CD14-positive monocyte (primary cell): ENCODE results near the gene PLCH1. TPM values are rescaled to one million over a fixed set of nuclear protein-coding genes. Genes with fewer than 3 reads are reported as not detected.

Experiments
- DNase-seq, 3 donors: peaks; one replicate each; pipeline ENCODE4 v3.0.0-alpha.2; 2011 to 2022
- H2AFZ ChIP-seq: 2 replicates; pipeline ENCODE4 v1.6.0; 2012; ENCODE audit warnings: mild to moderate bottlenecking, low read depth, low read length, inconsistent platforms; ENCODE audit not compliant: insufficient read depth, poor library complexity, severe bottlenecking
- H3K27ac ChIP-seq, 2 donors: 1 replicate in 1 of 2; 2 replicates in 1 of 2; pipeline ENCODE4 v1.5.1; 2012 to 2013; ENCODE audit warnings: low read length in 2 of 2, control low read depth in 1 of 2, inconsistent platforms in 1 of 2, low read depth in 1 of 2, mild to moderate bottlenecking in 1 of 2
- H3K27me3 ChIP-seq, 2 donors: one replicate each; pipeline versions ENCODE4 v1.6.0 to v1.6.1; 2011 to 2013; ENCODE audit warnings: low read length in 2 of 2; ENCODE audit not compliant: control insufficient read depth in 2 of 2, insufficient read depth in 2 of 2
- H3K36me3 ChIP-seq, 2 donors: replicated peaks in 1 of 2; 1 replicate in 1 of 2; 2 replicates in 1 of 2; pipeline versions ENCODE4 v1.5.1 to v1.6.1; 2012 to 2013; ENCODE audit warnings: low read length in 2 of 2, control low read depth in 1 of 2, inconsistent platforms in 1 of 2, mild to moderate bottlenecking in 1 of 2; ENCODE audit not compliant: insufficient read depth in 2 of 2, control insufficient read depth in 1 of 2
- H3K4me1 ChIP-seq, 2 donors: 1 replicate in 1 of 2; 2 replicates in 1 of 2; pipeline versions ENCODE4 v1.5.1 to v1.6.1; 2012 to 2013; ENCODE audit warnings: low read length in 2 of 2, control low read depth in 1 of 2, inconsistent platforms in 1 of 2, mild to moderate bottlenecking in 1 of 2, moderate library complexity in 1 of 2; ENCODE audit not compliant: insufficient read depth in 2 of 2, control insufficient read depth in 1 of 2
- H3K4me2 ChIP-seq: replicated peaks from 2 replicates; pipeline ENCODE3; 2012; ENCODE audit warnings: low read length, moderate library complexity, mild to moderate bottlenecking; ENCODE audit not compliant: poor library complexity, severe bottlenecking; ENCODE audit errors: extremely low read depth
- H3K4me3 ChIP-seq, 3 experiments: fragments of 200-600 bp in 1 of 3; sonication (generic) in 1 of 3; replicated peaks in 1 of 3; 1 replicate in 2 of 3; 2 replicates in 1 of 3; pipeline ENCODE4 v1.5.1; 2011 to 2013; ENCODE audit warnings: low read length in 3 of 3, mild to moderate bottlenecking in 3 of 3, control low read depth in 2 of 3, low read depth in 2 of 3, inconsistent platforms in 1 of 3, moderate library complexity in 1 of 3
- H3K79me2 ChIP-seq: 2 replicates; pipeline ENCODE4 v1.6.0; 2012; ENCODE audit warnings: mild to moderate bottlenecking, control low read depth, inconsistent platforms, low read length, moderate library complexity; ENCODE audit not compliant: insufficient read depth
- H3K9ac ChIP-seq: 2 replicates; pipeline ENCODE4 v1.6.0; 2017; ENCODE audit warnings: low read length, mild to moderate bottlenecking; ENCODE audit not compliant: insufficient read depth, poor library complexity, severe bottlenecking
- H3K9me3 ChIP-seq, 2 donors: replicated peaks in 1 of 2; 1 replicate in 1 of 2; 2 replicates in 1 of 2; pipeline versions ENCODE4 v1.5.1 to v1.6.1; 2012 to 2013; ENCODE audit warnings: low read length in 2 of 2, control low read depth in 1 of 2; ENCODE audit not compliant: control insufficient read depth in 1 of 2, insufficient read depth in 1 of 2
- H4K20me1 ChIP-seq: 2 replicates; pipeline ENCODE4 v1.6.0; 2012; ENCODE audit warnings: mild to moderate bottlenecking, low read length, control low read depth, moderate library complexity; ENCODE audit not compliant: insufficient read depth
- H3K27ac Mint-ChIP-seq, 7 donors: one replicate each; pipeline ENCODE4 v1.8.0; 2020; ENCODE audit warnings: mild to moderate bottlenecking in 7 of 7, mixed read lengths in 7 of 7, moderate library complexity in 6 of 7, inconsistent platforms in 2 of 7
- H3K27me3 Mint-ChIP-seq, 3 donors: one replicate each; pipeline ENCODE4 v1.8.0; 2021 to 2022; ENCODE audit warnings: low read depth in 3 of 3, mild to moderate bottlenecking in 3 of 3, mixed read lengths in 3 of 3, moderate library complexity in 3 of 3, inconsistent platforms in 1 of 3
- H3K36me3 Mint-ChIP-seq, 2 donors: one replicate each; pipeline ENCODE4 v1.8.0; 2020; ENCODE audit warnings: mixed read lengths in 2 of 2, inconsistent platforms in 1 of 2, mild to moderate bottlenecking in 1 of 2
- H3K4me1 Mint-ChIP-seq: one replicate; pipeline ENCODE4 v1.8.0; 2020; ENCODE audit warnings: mild to moderate bottlenecking, mixed read lengths
- H3K4me3 Mint-ChIP-seq, 2 donors: one replicate each; pipeline ENCODE4 v1.8.0; 2020; ENCODE audit warnings: mild to moderate bottlenecking in 2 of 2, mixed read lengths in 2 of 2, moderate library complexity in 1 of 2
- H3K9me3 Mint-ChIP-seq, 7 donors: one replicate each; pipeline ENCODE4 v1.8.0; 2020 to 2022; ENCODE audit warnings: mixed read lengths in 7 of 7, mild to moderate bottlenecking in 6 of 7, moderate library complexity in 6 of 7, inconsistent platforms in 2 of 7
- WGBS: methylation state at CpG from one replicate; pipeline ENCODE4 v1.1.5; 2013; ENCODE audit warnings: missing lambda C conversion rate; ENCODE audit not compliant: insufficient coverage; 5-methylcytosine and 5-hydroxymethylcytosine counted together
- intact Hi-C, 2 donors: fragments of 100-400 bp; cut with micrococcal nuclease; formaldehyde crosslinking; loops; one replicate each; pipeline versions ENCODE4 v1.15.0 to v1.15.1; 2023
- polyA plus RNA-seq, 3 donors: library from polyadenylated mRNA; depleted of rRNA in 1 of 3; unstranded in 2 of 3; stranded (reverse) in 1 of 3; fragments of 300-500 nt in 2 of 3; fragments of >200 nt in 1 of 3; fragmentation: Illumina TruSeq in 2 of 3; gene quantifications; 1 replicate in 2 of 3; 2 replicates in 1 of 3; pipeline ENCODE4 v1.2.3, GENCODE V29; 2012 to 2021
- TF ChIP-seq, protein P1 (sequence below): fragments of 200-600 bp; IDR thresholded peaks from one replicate; pipeline ENCODE4 v1.8.0; 2022; ENCODE audit warnings: antibody characterized with exemption, mild to moderate bottlenecking

The PLCH1 gene
- polyA plus RNA-seq, 3 donors: not detected

DNA sequence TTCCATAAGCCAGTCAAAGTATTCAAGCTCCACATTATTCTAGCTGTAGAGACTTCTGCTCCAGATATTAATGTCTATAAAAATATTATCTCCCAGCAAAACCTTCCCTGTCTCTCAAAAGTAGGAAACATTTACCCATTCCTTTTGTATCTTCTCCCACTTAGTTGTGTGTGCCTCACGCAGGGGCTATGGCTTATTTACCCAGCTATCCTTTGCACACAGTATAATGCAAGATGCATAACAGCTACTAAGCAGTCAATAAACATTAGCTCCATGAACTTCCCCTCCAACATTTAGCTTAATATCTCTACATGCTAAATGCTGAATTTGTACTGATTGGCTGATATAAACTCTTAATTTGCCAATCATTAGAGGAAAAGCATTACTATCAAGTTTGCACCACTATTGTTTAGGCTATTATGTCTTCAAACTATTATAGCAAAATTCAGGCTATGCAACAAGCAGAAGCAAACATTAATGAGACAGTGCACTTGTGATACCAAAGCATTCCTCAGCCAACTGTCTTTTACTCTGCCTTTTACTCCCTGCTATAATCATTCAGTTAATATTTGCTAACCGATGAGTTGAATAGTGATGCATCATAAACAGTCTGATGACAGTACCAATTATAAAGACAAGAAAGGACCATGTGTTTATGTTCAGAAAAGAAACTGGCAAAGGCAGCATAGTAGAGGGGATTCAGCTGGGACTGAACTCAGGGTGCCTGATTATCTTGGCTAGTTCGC is 81.2 kb downstream of the PLCH1 start:
- Mint-ChIP-seq H3K27me3 (peaks cover 0 to 2% (median 0%) of the 10 kb centered on the region in 3 donors), H3K36me3 (no peaks in the 10 kb centered on the region), H3K4me1 (peaks cover 12% of the 10 kb centered on the region), H3K27ac (no peak overlapping the region), H3K9me3 (no peaks in the 10 kb centered on the region), H3K4me3 (no peak overlapping the region)
- peaks cover 5 to 10% of the 10 kb centered on the region in 2 donors for H3K4me1 ChIP-seq
- H3K9ac ChIP-seq: no peak overlapping the region
- no peaks in the 10 kb centered on the region for H3K9me3 ChIP-seq
- no CpG with 5 or more reads among the region's 3 CpGs for WGBS
- no peaks in the 10 kb centered on the region for H3K27me3 ChIP-seq
- intact Hi-C loops: no loop called here
- TF ChIP-seq, protein P1, sequence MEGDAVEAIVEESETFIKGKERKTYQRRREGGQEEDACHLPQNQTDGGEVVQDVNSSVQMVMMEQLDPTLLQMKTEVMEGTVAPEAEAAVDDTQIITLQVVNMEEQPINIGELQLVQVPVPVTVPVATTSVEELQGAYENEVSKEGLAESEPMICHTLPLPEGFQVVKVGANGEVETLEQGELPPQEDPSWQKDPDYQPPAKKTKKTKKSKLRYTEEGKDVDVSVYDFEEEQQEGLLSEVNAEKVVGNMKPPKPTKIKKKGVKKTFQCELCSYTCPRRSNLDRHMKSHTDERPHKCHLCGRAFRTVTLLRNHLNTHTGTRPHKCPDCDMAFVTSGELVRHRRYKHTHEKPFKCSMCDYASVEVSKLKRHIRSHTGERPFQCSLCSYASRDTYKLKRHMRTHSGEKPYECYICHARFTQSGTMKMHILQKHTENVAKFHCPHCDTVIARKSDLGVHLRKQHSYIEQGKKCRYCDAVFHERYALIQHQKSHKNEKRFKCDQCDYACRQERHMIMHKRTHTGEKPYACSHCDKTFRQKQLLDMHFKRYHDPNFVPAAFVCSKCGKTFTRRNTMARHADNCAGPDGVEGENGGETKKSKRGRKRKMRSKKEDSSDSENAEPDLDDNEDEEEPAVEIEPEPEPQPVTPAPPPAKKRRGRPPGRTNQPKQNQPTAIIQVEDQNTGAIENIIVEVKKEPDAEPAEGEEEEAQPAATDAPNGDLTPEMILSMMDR: no peak
- H3K4me2 ChIP-seq: no peak overlapping the region
- no peak overlapping the region for H3K27ac ChIP-seq
- no peak overlapping the region for H2AFZ ChIP-seq
- DNase-seq: no peak
- no peaks in the 10 kb centered on the region for H3K79me2 ChIP-seq
- H3K36me3 ChIP-seq: no peaks in the 10 kb centered on the region
- H3K4me3 ChIP-seq: no peak overlapping the region
- no peaks in the 10 kb centered on the region for H4K20me1 ChIP-seq

- no peaks in the 10 kb centered on the region for H4K20me1 ChIP-seq
- no peaks in the 10 kb centered on the region for H3K79me2 ChIP-seq
- Mint-ChIP-seq H3K27ac (no peak overlapping the region), H3K27me3 (peaks cover 0 to 4% (median 0%) of the 10 kb centered on the region in 3 donors), H3K9me3 (peaks cover 0 to 2% (median 0%) of the 10 kb centered on the region in 7 donors), H3K36me3 (no peaks in the 10 kb centered on the region), H3K4me3 (no peak overlapping the region), H3K4me1 (peaks cover 12% of the 10 kb centered on the region)
- H3K9me3 ChIP-seq: no peaks in the 10 kb centered on the region
- no peaks in the 10 kb centered on the region for H3K36me3 ChIP-seq
- H3K27me3 ChIP-seq: no peaks in the 10 kb centered on the region
- intact Hi-C loops: no loop called here
- peaks cover 5 to 10% of the 10 kb centered on the region in 2 donors for H3K4me1 ChIP-seq
- H3K4me2 ChIP-seq: no peak overlapping the region
- TF ChIP-seq, protein P1: no peak
- no peak overlapping the region for H3K27ac ChIP-seq
- H3K4me3 ChIP-seq: no peak overlapping the region
- no peak overlapping the region for H2AFZ ChIP-seq
- no peak for DNase-seq
- no peak overlapping the region for H3K9ac ChIP-seq
Observed at GRCh38 chr3:155661760-155662159, 83.1 kb downstream of the PLCH1 start.
